HFFc6 (cell line): ENCODE results near the gene SLC6A13. TPM values are rescaled to one million over a fixed set of nuclear protein-coding genes. Genes with fewer than 3 reads are reported as not detected.

Experiments
- DNase-seq: peaks from one replicate; pipeline ENCODE4 v3.0.0-alpha.2; 2018
- H3K27ac Mint-ChIP-seq: 2 replicates; pipeline ENCODE4 v1.8.0; 2020; ENCODE audit warnings: mild to moderate bottlenecking, mixed read lengths
- H3K27me3 Mint-ChIP-seq: 2 replicates; pipeline ENCODE4 v1.8.0; 2021; ENCODE audit warnings: mild to moderate bottlenecking, moderate library complexity, mixed read lengths; ENCODE audit not compliant: insufficient read depth
- H3K36me3 Mint-ChIP-seq: 2 replicates; pipeline ENCODE4 v1.8.0; 2021; ENCODE audit warnings: low read depth, mixed read lengths
- H3K4me1 Mint-ChIP-seq: 2 replicates; pipeline ENCODE4 v1.8.0; 2020; ENCODE audit warnings: low read depth, mixed read lengths
- H3K4me3 Mint-ChIP-seq: 2 replicates; pipeline ENCODE4 v1.8.0; 2020; ENCODE audit warnings: mild to moderate bottlenecking, moderate library complexity, mixed read lengths
- H3K9me3 Mint-ChIP-seq: 2 replicates; pipeline ENCODE4 v1.8.0; 2020; ENCODE audit warnings: mild to moderate bottlenecking, mixed read lengths
- total RNA-seq, 6 experiments: library from RNA; stranded (reverse); fragmentation: NEBNext Ultra II Directional; extraction: Animal tissue kit (Norgen Biotek cat#: 25700); gene quantifications; 2 replicates in 1 of 6; 3 replicates in 5 of 6; pipeline ENCODE4 v1.2.3, GENCODE V29; 2021
- TF ChIP-seq, protein P1 (sequence below): fragments of 200-600 bp; sonication (generic); IDR thresholded peaks from 2 replicates; pipeline ENCODE4 v1.5.0; 2021; ENCODE audit warnings: antibody characterized with exemption, mild to moderate bottlenecking

The SLC6A13 gene
- total RNA-seq, 6 experiments from 2014 or later, result not detected

DNA sequence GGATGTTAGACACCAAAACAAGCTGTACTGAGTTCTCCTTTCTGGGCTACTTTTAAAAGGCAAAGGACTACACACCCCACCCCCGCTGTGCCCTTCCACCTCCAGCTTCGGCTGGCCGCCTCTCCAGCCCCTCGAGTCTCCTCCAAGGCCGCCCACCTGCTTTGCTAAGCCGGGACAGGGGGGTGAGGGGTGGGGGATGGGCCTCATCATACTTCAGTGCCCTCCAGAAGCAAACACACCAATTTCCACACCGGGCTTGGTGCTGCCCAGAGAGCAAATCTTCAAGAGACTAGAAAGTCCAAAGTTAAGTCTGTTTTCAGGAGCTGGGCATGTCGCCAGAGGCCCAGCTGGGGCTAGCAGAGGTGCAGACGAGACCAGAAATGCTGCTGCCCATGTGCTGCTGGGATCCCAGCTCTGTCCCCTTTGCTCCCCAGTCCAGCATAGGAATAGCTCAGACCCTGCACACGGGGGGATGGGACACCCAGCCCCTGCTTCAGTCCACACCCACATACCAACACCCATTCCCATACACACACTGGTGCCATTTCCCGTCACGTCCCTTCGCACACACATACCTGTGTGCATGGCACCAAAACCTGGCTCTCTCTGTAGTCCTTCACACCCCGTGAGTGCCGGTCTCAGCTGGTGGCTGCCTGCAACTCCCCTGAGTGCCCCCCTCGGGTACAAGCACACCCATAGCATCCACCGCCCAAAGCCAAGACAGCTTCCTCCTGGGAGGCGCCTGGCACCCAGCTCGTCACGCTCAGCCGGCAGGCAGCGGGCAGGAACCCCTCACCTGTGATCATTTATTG, 49.7 kb downstream of the SLC6A13 start:
- Mint-ChIP-seq H3K4me3 (no peak overlapping the region), H3K27ac (no peak overlapping the region), H3K27me3 (peaks cover 49% of the 10 kb centered on the region), H3K9me3 (no peaks in the 10 kb centered on the region), H3K36me3 (no peaks in the 10 kb centered on the region), H3K4me1 (peaks cover 6% of the 10 kb centered on the region)
- no peak for DNase-seq
- TF ChIP-seq, protein P1, sequence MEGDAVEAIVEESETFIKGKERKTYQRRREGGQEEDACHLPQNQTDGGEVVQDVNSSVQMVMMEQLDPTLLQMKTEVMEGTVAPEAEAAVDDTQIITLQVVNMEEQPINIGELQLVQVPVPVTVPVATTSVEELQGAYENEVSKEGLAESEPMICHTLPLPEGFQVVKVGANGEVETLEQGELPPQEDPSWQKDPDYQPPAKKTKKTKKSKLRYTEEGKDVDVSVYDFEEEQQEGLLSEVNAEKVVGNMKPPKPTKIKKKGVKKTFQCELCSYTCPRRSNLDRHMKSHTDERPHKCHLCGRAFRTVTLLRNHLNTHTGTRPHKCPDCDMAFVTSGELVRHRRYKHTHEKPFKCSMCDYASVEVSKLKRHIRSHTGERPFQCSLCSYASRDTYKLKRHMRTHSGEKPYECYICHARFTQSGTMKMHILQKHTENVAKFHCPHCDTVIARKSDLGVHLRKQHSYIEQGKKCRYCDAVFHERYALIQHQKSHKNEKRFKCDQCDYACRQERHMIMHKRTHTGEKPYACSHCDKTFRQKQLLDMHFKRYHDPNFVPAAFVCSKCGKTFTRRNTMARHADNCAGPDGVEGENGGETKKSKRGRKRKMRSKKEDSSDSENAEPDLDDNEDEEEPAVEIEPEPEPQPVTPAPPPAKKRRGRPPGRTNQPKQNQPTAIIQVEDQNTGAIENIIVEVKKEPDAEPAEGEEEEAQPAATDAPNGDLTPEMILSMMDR, result no peak

DNA sequence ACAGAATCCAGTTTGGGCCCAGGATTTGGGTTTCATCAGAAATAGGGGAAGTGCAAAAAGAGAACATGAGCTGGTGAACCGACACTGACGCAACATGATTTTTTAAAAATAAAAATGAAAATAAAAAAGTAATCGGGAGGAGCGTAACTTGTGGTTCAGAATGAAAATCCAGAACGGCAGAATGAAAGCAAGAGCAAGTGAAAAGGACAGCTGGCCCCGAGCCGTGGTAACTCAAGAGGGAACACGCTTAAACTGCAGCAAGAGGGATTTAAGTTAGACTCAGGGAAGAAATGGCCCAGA, 50.3 kb downstream of the SLC6A13 start:
- Mint-ChIP-seq H3K4me3 (no peak overlapping the region), H3K4me1 (peaks cover 6% of the 10 kb centered on the region), H3K9me3 (no peaks in the 10 kb centered on the region), H3K36me3 (no peaks in the 10 kb centered on the region), H3K27ac (no peak overlapping the region), H3K27me3 (peaks cover 51% of the 10 kb centered on the region)
- DNase-seq, result no peak
- TF ChIP-seq, protein P1, result no peak

DNA sequence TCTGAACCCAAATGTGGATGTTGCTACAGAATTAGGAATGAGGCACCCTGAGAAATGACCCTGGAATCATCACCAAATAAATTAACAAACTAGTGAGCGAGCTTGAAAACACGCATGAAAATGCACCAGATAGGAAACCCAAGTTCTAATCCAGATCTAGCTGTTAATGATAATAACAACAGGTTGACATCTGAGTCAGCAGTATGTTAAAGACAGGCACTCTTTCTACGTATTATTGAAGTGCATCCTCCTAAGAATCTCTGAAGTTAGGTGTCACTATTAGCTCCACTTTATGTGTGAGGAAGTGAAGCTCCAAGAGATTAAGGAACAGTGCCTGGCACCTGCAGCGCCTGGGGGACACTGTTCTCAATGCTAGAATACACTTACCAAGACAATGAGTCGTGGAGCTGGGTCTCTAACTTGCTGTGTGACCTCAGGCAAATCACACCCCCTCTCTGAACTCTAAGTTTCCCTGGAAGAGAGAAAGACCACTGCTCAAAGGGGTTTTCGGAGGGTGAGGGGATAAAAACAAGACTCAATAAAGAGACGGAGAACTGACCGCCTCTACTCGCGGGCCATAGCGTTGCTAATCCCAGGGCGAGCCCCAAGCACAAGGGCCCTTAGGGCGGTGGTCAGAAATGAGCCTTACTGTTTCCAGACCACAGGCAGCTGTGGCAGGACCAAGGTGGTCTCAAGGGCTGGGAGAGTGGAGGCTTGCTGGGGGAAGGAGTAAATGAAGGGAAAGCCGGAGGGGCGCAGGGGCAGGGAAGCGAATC, 50.8 kb downstream of the SLC6A13 start:
- Mint-ChIP-seq H3K36me3 (no peaks in the 10 kb centered on the region), H3K9me3 (no peaks in the 10 kb centered on the region), H3K4me3 (no peak overlapping the region), H3K27me3 (peaks cover 49% of the 10 kb centered on the region), H3K27ac (no peak overlapping the region), H3K4me1 (peaks cover 6% of the 10 kb centered on the region)
- DNase-seq, result no peak
- TF ChIP-seq, protein P1, result no peak

DNA sequence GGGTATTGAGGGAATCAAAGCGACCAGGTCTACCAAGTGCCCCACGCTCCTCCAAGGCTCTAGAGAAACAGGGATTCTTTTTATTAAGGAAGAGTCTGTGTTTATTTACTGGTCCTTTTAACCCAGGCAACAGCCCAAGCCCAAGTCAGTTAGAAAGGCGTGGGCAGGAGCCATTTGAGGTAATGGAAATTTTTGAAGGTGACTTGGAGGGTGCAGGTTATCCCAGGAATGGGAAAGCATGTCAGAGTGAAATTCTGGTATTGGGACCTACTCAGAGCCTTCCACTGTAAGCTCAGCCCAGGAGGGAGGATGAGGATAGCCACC, 51.5 kb downstream of the SLC6A13 start:
- Mint-ChIP-seq H3K36me3 (no peaks in the 10 kb centered on the region), H3K27ac (no peak overlapping the region), H3K4me3 (no peak overlapping the region), H3K4me1 (peaks cover 6% of the 10 kb centered on the region), H3K27me3 (peaks cover 53% of the 10 kb centered on the region), H3K9me3 (no peaks in the 10 kb centered on the region)
- no peak for DNase-seq
- TF ChIP-seq, protein P1, result no peak

DNA sequence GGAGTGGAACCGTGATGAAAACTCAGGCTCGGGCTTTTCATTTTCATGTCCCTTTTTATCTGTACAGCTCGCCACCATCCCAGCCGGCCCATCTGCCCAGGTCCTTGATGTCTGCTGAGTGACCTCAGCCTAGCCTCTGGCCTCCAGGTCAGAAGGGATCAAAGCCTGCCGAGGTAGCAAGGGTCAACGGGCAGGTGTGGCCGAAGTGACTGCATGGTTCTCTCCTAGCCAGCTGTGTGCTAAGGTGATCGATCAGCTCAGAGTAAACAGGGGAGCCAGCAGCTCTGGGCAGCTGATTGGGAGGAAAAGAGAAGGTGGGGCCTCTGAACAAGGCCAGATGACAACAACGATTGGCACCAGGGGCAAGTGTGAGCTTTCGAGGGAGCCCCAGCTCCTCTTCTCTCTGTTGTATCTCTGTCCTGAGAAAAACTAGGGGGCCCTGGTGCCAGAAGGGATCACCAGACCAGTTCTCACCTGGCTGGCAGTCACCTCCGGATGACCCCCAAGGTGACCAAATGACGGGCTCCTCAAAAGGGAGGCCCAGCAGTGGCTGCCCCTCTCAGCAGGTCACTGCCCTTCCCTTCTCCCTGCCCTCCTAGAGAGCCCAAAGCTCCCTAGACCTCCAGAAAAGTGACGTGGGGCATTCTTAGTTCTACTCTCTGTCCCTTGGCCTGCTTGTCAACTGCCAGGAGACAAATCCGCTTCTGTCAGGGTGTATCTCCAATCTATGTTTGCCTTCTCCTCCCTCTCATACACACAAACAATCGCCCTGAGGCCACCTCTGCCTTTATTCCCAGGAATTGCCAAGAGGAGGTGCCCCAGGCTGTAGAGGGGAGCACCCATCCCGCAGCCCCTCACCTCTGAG, 52.1 kb downstream of the SLC6A13 start:
- no peak for DNase-seq
- no peak overlapping the region for H3K4me3 Mint-ChIP-seq
- no peaks in the 10 kb centered on the region for H3K9me3 Mint-ChIP-seq
- H3K27me3 Mint-ChIP-seq, result peaks cover 55% of the 10 kb centered on the region
- no peaks in the 10 kb centered on the region for H3K36me3 Mint-ChIP-seq
- H3K4me1 Mint-ChIP-seq, result peaks cover 6% of the 10 kb centered on the region
- no peak overlapping the region for H3K27ac Mint-ChIP-seq
- TF ChIP-seq, protein P1, result no peak
